WTC11 (cell line): ENCODE results near the gene PHF12. TPM values are rescaled to one million over a fixed set of nuclear protein-coding genes. Genes with fewer than 3 reads are reported as not detected.

Experiments
- ATAC-seq: fragments of 200-7000 bp; cut with Tn5 transposase; 2 replicates; pipeline ENCODE4 v1.10.0; 2021; ENCODE audit warnings: mild to moderate bottlenecking, moderate library complexity
- CTCF ChIA-PET: fragments of 300-600 bp; sonication (Branson Sonifier 250); formaldehyde crosslinking; loops from one replicate; lab custom pipeline; 2021; ENCODE audit warnings: antibody characterized with exemption; lab: Charles Lee
- POLR2A ChIA-PET: fragments of 350-600 bp; sonication (Branson Sonifier 250); formaldehyde crosslinking; loops from one replicate; lab custom pipeline; 2021; ENCODE audit warnings: antibody characterized with exemption; lab: Charles Lee
- DNase-seq: peaks from one replicate; pipeline ENCODE4 v3.0.0; 2021; ENCODE audit warnings: low spot score
- H3K27ac Mint-ChIP-seq: 2 replicates; pipeline ENCODE4 v1.8.0; 2021; ENCODE audit warnings: mixed read lengths
- H3K27me3 Mint-ChIP-seq: 2 replicates; pipeline ENCODE4 v1.8.0; 2021; ENCODE audit warnings: low read depth, mild to moderate bottlenecking, moderate library complexity, mixed read lengths
- H3K36me3 Mint-ChIP-seq: 2 replicates; pipeline ENCODE4 v1.8.0; 2021; ENCODE audit warnings: mixed read lengths
- H3K4me1 Mint-ChIP-seq: 2 replicates; pipeline ENCODE4 v1.8.0; 2022; ENCODE audit warnings: mixed read lengths
- H3K4me3 Mint-ChIP-seq: 2 replicates; pipeline ENCODE4 v1.8.0; 2021; ENCODE audit warnings: mild to moderate bottlenecking, moderate library complexity, mixed read lengths
- H3K9me3 Mint-ChIP-seq: 2 replicates; pipeline ENCODE4 v1.8.0; 2021; ENCODE audit warnings: mixed read lengths
- ATF2 ChIP-seq: sonication (generic); formaldehyde crosslinking; IDR thresholded peaks from 2 replicates; pipeline ENCODE4 v1.8.1; 2022; ENCODE audit warnings: low read depth, missing genetic modification reagents, borderline replicate concordance
- E2F1 ChIP-seq: sonication (generic); formaldehyde crosslinking; IDR thresholded peaks from 2 replicates; pipeline ENCODE4 v1.8.0; 2022; ENCODE audit warnings: mild to moderate bottlenecking, missing genetic modification reagents
- E2F5 ChIP-seq: sonication (generic); formaldehyde crosslinking; IDR thresholded peaks from 2 replicates; pipeline ENCODE4 v1.8.1; 2022; ENCODE audit warnings: mild to moderate bottlenecking, moderate library complexity, missing genetic modification reagents
- ELF4 ChIP-seq: sonication (generic); formaldehyde crosslinking; IDR thresholded peaks from 2 replicates; pipeline ENCODE4 v1.8.1; 2022; ENCODE audit warnings: low read depth, mild to moderate bottlenecking, moderate library complexity, missing genetic modification reagents
- MAX ChIP-seq: sonication (generic); formaldehyde crosslinking; IDR thresholded peaks from 2 replicates; pipeline ENCODE4 v1.8.0; 2022; ENCODE audit warnings: mild to moderate bottlenecking, missing genetic modification reagents
- NR2C2 ChIP-seq: sonication (generic); formaldehyde crosslinking; IDR thresholded peaks from 2 replicates; pipeline ENCODE4 v1.8.0; 2022; ENCODE audit warnings: mild to moderate bottlenecking, missing genetic modification reagents
- RORB ChIP-seq: fragments of 250-450 bp; sonication (Bioruptor Pico); IDR thresholded peaks from 2 replicates; pipeline ENCODE4 v1.9.0; 2021; ENCODE audit warnings: mild to moderate bottlenecking
- ZNF532 ChIP-seq: fragments of 250-450 bp; sonication (Bioruptor Pico); IDR thresholded peaks from 2 replicates; pipeline ENCODE4 v1.9.0; 2021; ENCODE audit warnings: mild to moderate bottlenecking, borderline replicate concordance
- total RNA-seq: library from RNA; stranded (reverse); gene quantifications from 3 replicates; pipeline ENCODE4 v1.2.3, GENCODE V29; 2021
- TF ChIP-seq, protein P1 (sequence below): fragments of 200-600 bp; IDR thresholded peaks from 2 replicates; pipeline ENCODE4 v1.8.0; 2022; ENCODE audit warnings: antibody characterized with exemption
- TF ChIP-seq, protein P2 (sequence below): sonication (generic); formaldehyde crosslinking; IDR thresholded peaks from 2 replicates; pipeline ENCODE4 v1.8.0; 2022; ENCODE audit warnings: missing genetic modification reagents
- TF ChIP-seq, protein P3 (sequence below): fragments of 250-450 bp; sonication (Bioruptor Pico); IDR thresholded peaks from 2 replicates; pipeline ENCODE4 v1.8.0; 2021; ENCODE audit warnings: mild to moderate bottlenecking
- TF ChIP-seq, protein P4 (sequence below): sonication (generic); formaldehyde crosslinking; IDR thresholded peaks from 2 replicates; pipeline ENCODE4 v1.8.1; 2023; ENCODE audit warnings: mild to moderate bottlenecking, missing genetic modification reagents, moderate library complexity
- TF ChIP-seq, protein P5 (sequence below): sonication (generic); formaldehyde crosslinking; IDR thresholded peaks from 2 replicates; pipeline ENCODE4 v1.8.1; 2023; ENCODE audit warnings: mild to moderate bottlenecking, moderate library complexity, missing genetic modification reagents

PHF12 gene
- total RNA-seq, 1 experiment from 2014 or later = 69.8 TPM

- DNase-seq (peak; percentile 32), ATAC-seq (peak; percentile 49; the same call in 1 of the 2 replicates)
- no peak for TF ChIP-seq E2F1 (CRISPR knock-in tag)
- TF ChIP-seq, protein P1, sequence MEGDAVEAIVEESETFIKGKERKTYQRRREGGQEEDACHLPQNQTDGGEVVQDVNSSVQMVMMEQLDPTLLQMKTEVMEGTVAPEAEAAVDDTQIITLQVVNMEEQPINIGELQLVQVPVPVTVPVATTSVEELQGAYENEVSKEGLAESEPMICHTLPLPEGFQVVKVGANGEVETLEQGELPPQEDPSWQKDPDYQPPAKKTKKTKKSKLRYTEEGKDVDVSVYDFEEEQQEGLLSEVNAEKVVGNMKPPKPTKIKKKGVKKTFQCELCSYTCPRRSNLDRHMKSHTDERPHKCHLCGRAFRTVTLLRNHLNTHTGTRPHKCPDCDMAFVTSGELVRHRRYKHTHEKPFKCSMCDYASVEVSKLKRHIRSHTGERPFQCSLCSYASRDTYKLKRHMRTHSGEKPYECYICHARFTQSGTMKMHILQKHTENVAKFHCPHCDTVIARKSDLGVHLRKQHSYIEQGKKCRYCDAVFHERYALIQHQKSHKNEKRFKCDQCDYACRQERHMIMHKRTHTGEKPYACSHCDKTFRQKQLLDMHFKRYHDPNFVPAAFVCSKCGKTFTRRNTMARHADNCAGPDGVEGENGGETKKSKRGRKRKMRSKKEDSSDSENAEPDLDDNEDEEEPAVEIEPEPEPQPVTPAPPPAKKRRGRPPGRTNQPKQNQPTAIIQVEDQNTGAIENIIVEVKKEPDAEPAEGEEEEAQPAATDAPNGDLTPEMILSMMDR = peak; percentile 46; the same call in 1 of the 2 replicates
- TF ChIP-seq, protein P2, sequence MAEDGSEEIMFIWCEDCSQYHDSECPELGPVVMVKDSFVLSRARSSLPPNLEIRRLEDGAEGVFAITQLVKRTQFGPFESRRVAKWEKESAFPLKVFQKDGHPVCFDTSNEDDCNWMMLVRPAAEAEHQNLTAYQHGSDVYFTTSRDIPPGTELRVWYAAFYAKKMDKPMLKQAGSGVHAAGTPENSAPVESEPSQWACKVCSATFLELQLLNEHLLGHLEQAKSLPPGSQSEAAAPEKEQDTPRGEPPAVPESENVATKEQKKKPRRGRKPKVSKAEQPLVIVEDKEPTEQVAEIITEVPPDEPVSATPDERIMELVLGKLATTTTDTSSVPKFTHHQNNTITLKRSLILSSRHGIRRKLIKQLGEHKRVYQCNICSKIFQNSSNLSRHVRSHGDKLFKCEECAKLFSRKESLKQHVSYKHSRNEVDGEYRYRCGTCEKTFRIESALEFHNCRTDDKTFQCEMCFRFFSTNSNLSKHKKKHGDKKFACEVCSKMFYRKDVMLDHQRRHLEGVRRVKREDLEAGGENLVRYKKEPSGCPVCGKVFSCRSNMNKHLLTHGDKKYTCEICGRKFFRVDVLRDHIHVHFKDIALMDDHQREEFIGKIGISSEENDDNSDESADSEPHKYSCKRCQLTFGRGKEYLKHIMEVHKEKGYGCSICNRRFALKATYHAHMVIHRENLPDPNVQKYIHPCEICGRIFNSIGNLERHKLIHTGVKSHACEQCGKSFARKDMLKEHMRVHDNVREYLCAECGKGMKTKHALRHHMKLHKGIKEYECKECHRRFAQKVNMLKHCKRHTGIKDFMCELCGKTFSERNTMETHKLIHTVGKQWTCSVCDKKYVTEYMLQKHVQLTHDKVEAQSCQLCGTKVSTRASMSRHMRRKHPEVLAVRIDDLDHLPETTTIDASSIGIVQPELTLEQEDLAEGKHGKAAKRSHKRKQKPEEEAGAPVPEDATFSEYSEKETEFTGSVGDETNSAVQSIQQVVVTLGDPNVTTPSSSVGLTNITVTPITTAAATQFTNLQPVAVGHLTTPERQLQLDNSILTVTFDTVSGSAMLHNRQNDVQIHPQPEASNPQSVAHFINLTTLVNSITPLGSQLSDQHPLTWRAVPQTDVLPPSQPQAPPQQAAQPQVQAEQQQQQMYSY = no peak
- no peak overlapping the region for H3K4me3 Mint-ChIP-seq
- H3K27me3 Mint-ChIP-seq = no peaks in the 10 kb centered on the region
- H3K36me3 Mint-ChIP-seq = peaks cover 93% of the 10 kb centered on the region
- CTCF ChIA-PET = interaction anchor here (0.6 to 2.0 kb wide), 22 partner anchors 10 to 268 kb away, joined by 3 to 15 read pairs (median 5); partner anchors contain the start of genes DHRS13, FLOT2, NEK8 and PHF12
- peaks cover 19% of the 10 kb centered on the region for H3K4me1 Mint-ChIP-seq
- no peaks in the 10 kb centered on the region for H3K9me3 Mint-ChIP-seq
- POLR2A ChIA-PET = no interaction called here
- no peak overlapping the region for H3K27ac Mint-ChIP-seq
Measured at GRCh38 chr17:28912281-28912937, 38.9 kb downstream of the PHF12 start.

GRCh38 chr17:28911411-28912045 lies 39.8 kb downstream of the PHF12 start:
- ATAC-seq (no peak), DNase-seq (no peak)
- no peaks in the 10 kb centered on the region for H3K9me3 Mint-ChIP-seq
- ChIA-PET POLR2A (no interaction called here), CTCF (interaction anchor here (0.6 to 3.8 kb wide), 18 partner anchors 9 to 262 kb away, joined by 3 to 15 read pairs (median 6); partner anchors contain the start of genes DHRS13, FLOT2, NEK8 and TLCD1)
- no peak overlapping the region for H3K4me3 Mint-ChIP-seq
- H3K4me1 Mint-ChIP-seq = peaks cover 19% of the 10 kb centered on the region
- no peaks in the 10 kb centered on the region for H3K27me3 Mint-ChIP-seq
- peak overlapping the region; percentile 47; the same call in 1 of the 2 replicates for H3K27ac Mint-ChIP-seq
- peaks cover 94% of the 10 kb centered on the region for H3K36me3 Mint-ChIP-seq
- TF ChIP-seq, protein P3, sequence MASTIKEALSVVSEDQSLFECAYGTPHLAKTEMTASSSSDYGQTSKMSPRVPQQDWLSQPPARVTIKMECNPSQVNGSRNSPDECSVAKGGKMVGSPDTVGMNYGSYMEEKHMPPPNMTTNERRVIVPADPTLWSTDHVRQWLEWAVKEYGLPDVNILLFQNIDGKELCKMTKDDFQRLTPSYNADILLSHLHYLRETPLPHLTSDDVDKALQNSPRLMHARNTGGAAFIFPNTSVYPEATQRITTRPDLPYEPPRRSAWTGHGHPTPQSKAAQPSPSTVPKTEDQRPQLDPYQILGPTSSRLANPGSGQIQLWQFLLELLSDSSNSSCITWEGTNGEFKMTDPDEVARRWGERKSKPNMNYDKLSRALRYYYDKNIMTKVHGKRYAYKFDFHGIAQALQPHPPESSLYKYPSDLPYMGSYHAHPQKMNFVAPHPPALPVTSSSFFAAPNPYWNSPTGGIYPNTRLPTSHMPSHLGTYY (CRISPR knock-in tag) = no peak
- TF ChIP-seq ATF2 (no peak), ELF4 (CRISPR knock-in tag) (no peak), MAX (CRISPR knock-in tag) (no peak), E2F5 (CRISPR knock-in tag) (no peak), RORB (CRISPR knock-in tag) (no peak), NR2C2 (no peak), ZNF532 (CRISPR knock-in tag) (no peak)
- TF ChIP-seq, protein P4, sequence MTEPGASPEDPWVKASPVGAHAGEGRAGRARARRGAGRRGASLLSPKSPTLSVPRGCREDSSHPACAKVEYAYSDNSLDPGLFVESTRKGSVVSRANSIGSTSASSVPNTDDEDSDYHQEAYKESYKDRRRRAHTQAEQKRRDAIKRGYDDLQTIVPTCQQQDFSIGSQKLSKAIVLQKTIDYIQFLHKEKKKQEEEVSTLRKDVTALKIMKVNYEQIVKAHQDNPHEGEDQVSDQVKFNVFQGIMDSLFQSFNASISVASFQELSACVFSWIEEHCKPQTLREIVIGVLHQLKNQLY (CRISPR knock-in tag) = no peak
- TF ChIP-seq, protein P5, sequence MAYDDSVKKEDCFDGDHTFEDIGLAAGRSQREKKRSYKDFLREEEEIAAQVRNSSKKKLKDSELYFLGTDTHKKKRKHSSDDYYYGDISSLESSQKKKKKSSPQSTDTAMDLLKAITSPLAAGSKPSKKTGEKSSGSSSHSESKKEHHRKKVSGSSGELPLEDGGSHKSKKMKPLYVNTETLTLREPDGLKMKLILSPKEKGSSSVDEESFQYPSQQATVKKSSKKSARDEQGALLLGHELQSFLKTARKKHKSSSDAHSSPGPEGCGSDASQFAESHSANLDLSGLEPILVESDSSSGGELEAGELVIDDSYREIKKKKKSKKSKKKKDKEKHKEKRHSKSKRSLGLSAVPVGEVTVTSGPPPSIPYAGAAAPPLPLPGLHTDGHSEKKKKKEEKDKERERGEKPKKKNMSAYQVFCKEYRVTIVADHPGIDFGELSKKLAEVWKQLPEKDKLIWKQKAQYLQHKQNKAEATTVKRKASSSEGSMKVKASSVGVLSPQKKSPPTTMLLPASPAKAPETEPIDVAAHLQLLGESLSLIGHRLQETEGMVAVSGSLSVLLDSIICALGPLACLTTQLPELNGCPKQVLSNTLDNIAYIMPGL (CRISPR knock-in tag) = no peak
